Kidney glomerular epithelial cell (primary cell): ENCODE measurements around the gene NKD1.

Experiments
- DNase-seq: peaks from one replicate; lab custom pipeline; 2025; lab: John Stamatoyannopoulos, UW

The NKD1 gene

DNA sequence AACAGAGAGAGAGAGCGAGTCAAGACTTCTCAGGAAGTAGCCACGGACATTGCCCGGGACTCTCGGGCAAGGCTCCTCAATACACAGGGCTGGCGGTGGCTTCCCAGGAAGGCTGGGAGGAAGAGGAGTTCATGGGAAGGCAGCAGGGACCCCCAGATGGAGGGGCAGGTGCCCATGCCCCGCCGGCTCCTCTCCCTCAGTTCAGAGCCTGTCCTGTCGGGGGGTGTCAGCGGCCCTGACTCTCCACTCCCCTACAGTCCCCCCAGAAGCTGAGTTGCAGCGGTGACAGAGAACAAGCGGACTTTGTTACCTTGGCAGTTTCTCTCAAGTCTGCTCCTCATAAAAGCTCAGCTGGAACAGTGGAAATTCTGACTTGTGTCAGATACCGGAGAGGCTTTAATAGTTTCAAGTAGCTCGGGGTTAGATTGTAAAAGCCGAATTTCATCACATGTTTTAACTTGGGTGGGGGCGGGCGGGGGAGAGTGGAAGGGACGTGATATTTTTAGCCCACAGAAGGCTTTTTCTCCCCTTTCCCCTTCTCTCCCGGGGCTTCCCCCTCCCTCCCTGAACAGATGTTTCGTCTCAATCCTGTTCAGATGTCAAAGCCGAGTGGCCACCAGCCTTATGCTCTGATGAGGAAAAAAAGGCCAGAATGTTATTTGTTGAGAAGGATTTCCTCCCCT lies 65.2 kb downstream of the NKD1 start:
- DNase-seq, result no peak

DNA sequence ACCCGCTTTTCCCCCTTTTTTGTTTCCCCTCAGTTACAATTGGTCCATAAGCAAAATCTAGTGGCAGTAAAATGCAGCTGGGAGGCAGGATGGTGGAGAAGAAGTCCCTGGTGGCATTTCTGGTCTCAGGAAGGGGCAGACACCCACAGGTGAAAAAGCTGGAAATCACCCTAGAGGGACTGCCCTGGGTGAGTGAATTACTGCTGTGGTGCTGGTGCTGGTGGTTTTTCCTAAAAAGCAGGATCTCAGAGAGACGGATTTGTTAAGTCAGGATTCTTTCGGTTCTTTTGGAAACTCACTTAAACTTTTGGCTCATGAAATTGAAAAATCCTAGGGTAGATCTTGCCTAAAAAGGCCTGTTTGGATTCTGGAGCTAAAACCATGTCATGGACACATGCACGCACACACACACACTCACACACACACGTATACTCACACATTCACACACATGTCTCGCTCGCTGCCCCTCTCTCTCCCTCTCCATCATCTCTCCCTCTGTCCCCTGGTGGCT lies 65.8 kb downstream of the NKD1 start:
- DNase-seq, result no peak

DNA sequence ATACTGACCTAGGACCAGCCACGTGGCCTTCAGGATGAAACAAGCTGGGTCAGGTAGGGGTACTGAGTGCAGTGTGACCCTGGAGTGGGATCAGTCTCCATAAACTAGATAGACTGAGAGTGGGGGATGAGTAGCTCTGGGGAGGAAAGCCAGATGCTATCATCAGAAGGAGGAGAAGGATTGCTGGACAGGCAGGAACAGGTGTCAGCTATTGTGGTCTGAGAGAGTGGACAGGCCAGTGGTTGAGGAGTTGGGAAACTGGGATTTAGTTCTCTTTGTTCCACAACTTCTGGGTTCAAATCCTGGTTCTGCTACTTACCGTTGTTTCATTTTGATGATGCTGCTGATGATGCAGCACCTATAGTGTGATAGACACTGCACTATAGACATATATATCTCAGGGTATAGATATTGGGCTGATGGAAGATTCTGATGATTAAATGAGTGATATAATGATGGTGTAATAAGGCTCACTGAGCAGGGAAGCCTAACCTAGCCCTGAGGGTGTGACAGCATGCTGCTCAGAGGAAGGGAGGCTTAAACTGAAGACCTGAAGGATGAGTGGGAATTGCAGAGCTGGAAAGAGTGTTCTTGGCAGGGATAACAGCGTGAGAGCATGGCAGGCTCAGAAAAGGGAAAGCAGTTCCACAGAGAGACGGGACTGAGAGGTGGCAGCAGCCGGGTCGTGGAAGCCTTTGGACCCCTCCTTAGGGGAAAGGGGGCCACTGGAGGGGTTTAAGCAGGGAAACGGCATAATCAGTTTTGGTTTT lies 66.9 kb downstream of the NKD1 start:
- DNase-seq, result no peak

DNA sequence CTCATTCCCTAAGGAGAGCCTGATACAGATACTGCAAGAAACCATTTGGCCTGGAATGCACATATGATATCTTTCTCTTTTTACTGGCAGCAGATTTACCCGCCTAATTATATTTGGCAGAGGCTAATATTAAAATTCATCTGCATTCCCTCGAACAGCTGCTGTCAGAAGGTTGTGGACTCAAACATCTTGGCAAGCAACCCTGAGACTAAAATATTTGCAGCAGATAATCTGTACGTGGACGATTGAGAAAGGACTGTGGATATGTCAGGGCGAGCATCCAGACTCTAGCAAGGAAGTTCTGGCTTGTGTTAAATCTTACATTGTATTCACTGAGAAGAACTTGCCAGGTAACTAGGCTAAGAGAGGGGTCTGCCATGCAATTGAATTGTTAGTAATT lies 67.7 kb downstream of the NKD1 start:
- no peak for DNase-seq

DNA sequence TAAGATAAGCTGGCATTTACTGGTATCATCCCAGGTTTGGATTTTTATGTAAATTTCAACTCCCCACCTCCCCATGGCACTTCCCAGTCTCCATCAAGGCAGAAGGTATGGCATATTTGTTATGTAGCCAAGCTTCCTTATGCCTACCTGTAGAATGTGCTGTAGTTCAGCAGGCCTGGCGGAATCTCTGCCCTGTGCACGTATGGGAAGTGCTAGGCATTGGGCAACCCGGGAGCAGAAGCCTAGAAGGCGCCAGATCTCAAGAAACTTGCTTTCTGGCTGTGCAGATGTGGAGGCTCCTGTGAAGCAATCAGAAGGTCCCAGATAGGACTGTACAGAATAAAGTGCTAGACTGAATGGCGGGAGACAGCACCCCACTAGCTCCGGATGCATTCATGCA lies 68.2 kb downstream of the NKD1 start:
- no peak for DNase-seq

DNA sequence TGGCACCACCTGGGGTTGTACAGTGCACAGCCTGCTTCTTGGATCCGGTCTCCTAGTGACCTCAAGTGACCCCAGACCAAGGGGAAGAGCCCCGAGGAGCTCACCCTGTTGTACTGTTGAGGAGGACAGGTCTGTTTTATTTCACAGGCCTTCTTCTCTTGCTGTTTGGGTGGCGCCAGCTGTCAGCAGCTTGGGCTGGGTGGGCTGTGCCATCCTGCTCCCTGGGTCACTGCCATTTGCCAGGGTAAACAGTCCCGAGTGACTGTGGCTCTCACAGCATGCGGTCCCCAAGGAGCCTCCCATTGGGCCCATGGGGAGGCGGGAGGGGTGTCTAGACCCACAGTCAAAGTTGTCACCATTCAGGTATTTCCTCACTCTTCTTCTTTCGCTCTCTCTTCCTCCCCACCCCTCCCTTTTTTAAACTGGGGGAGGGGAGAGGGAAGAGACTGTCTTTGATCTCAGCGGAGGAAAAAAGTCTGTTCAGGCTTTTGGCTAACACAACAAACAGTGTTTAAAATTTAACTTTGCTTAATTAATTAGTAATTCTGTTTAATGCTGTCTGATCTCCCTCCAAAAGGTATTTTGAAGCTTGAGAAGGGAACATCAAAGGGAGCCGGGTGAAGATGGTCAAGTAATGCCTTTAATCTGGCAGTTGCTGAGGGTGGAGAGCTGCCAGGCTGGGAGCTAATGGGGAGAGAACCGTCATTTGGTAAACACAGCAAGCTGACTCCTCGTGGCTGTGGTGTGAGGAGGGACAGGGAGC lies 68.9 kb downstream of the NKD1 start:
- DNase-seq, result peak; percentile 58

DNA sequence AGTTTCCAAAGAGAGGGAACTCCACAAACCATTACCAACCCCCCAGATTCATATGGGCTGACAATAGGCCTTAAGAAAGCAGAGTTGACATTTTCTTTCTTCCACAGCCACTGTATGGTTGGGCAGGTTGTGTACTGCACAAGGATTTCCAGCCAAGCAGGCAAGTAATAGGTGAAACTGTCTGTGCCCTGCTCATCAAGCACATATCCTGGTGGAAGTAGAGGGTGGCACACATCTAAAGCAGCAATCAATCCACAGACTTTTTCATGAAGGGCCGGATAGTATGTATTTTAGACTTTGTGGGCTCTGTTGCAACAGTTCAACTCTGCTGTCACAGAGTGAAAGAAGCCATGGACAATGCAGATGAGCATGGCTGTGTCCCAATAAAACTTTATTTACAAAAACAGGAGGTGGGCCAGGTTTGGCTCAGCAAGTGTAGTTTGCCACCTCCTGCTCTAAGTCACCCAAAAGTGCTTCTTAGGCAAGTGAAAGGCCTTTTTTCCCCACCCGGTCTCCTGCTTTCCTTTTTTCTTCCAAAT lies 69.5 kb downstream of the NKD1 start:
- DNase-seq, result no peak

DNA sequence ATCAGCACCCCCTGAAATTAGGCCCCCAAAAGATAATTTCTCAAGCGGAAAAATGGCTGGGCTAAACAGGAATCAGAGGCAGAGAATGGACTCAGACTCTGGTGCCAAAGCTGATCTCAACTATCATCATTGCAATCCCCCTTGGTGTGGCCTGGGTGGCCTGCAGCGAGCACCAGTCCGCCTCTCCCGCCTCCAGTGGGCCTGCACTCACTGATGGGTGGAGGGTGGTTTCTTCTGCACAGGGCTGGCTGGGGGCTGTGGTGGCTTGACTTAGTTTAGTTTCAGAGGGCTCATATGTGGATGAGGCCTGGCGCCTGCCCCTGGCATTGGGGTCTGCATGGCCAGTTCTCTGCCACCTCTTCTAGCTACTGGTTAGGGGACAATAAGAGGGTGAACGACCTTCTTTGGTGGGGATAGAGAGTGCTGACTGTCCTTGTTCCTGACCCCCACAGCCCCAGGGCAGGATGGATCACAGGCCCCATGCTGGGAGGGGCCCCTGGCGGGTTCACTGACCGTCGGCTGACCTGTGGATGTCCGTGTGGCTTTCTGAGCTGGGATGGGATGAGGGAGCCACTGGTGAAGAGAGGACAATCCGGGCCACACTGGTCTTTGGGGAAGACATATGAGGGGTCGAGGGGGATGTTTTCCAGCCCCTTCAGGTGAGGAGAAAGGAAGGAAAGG lies 70.2 kb downstream of the NKD1 start:
- DNase-seq, result no peak

DNA sequence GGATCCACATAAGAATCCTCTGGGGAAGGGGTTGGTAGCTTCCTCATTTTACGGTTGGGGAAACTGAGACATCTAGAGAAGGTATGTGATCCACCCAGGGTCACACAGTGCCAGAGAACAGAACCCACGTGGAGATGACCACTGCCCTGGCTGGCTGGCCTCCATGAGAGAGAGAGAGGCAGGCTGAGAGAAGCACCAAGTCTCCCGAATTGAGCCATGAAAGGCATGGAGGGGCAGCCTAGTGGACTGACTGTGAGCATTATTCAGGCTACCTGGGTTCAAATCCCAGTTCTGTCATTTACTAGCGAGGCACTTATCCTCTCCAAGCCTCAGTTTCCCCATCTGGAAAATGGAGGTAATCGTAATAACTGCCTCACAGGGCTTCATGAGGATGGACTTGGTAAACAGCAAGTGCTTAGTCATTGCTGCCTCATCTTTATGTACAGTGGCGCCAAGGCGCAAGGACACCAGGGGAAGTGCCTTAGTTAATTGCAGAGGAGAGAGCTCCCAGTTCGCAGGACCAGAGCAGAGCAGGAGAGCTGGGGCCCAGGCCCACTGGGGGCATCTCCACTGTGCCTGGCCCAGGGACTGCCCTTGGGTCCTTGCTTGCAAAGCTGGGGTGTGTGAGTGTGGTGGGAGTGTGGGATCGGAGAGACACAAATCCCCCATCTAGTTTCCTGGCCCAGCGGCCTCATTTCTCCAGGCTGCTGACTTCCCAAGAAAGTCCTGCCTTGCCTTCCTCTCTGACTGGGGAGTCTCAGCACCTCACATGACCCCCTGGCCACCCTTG lies 71.7 kb downstream of the NKD1 start:
- DNase-seq, result no peak

DNA sequence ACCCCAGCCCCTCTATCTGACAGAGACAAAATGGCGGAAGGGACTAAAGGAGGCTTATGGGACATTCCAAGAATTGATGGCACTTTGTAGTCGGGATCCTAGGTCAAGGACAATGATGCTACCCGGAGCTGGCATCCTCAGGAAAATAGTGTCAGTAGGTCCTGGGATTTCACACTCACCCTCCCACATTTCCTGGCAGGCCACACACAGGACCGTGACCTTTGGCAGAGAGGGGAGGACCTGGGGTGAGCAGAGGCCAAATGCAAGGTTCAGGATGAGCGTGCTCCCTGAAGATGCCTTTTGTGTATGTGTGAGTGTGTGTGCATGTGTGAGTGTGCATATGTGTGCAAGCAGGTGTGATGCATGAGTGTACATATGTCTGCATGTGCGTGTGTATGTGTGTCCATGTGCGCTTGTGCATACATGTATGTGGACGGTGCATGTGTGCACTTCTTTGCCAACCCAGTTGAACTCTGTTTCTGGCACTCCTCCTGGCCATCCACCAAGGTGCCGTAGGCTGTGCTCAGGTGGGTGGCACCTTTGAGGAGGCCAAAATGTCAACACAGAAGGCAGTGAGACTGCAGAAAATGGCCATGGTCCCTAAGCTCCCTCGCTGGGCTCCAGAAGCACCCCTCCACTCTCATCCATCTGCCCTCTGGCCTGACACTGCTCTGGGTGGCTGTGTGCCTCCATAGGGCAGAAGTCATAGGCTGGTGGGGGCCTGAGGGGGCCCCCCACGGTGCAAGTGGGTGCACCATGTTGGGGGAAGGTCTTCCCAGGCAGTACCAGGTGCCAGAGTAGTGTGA lies 72.7 kb downstream of the NKD1 start:
- DNase-seq, result no peak

DNA sequence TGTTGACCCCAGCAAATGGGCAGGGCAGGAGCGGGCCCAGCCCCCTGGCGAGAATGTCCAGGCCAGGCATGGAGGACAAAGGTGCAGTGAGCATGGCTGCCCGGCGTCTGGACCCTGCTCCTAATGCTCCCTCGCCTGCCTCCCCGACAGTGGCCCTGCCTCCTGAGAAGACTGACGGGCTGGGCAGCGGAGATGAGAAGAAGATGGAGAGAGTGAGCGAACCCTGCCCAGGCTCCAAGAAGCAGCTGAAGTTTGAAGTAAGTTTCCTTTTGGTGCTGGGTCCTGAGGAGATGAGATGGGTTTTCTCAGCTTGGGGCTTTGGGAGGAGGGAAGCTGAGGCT lies 73.2 kb downstream of the NKD1 start:
- DNase-seq, result no peak

DNA sequence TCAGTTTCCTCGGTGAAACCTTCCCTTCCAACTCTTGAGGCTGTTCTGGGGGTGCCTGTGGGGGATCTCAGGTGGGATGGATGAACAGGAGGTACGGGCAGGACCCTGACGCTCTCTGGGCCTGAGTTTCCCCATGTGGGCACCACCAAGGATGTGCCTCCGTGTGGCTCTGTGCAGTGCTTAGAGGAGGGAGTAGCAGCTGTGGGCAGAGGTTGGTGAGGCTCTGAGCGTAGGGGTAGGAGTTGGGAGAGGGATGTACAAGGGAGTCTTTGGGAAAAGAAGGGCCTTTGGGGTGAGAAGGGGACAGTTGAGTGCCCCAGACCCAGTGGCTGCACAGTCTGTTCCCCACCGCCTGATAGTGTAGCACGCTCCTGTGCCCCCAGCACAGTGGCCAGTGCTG lies 73.8 kb downstream of the NKD1 start:
- no peak for DNase-seq

DNA sequence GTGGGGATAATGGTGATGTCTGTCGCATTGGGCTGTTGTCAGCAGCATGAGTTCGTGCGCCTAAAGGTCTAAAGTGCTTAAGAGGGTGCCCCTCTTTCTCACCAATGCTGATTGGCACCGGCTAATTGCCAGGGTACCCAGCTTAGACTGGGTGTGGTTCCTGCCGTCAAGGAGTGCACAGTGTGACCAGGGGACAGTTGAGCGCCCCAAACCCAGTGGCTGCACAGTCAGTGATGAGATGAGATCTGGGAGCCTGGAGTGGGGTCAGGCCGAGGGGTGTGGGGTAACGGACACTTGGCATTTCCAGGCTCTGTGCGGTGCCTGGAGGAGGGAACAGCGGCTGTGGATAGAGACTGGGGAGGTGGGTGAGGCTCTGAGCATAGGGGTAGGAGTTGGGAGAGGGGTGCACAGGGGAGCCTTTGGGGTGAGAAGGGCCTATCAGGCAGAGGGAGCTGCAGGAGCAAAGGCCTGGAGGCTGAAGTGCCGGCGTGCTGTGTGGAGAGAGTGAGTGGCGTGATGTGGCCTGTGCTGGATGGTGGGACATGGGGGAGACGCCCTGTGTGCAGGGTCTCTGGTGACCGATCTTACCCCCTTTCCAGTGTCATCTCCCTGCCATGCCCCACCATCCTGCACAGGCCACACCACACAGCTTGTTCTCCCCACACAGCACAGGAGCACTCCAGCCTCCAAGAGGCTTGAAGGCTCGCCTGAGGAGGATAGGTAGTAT lies 74.6 kb downstream of the NKD1 start:
- DNase-seq, result no peak

DNA sequence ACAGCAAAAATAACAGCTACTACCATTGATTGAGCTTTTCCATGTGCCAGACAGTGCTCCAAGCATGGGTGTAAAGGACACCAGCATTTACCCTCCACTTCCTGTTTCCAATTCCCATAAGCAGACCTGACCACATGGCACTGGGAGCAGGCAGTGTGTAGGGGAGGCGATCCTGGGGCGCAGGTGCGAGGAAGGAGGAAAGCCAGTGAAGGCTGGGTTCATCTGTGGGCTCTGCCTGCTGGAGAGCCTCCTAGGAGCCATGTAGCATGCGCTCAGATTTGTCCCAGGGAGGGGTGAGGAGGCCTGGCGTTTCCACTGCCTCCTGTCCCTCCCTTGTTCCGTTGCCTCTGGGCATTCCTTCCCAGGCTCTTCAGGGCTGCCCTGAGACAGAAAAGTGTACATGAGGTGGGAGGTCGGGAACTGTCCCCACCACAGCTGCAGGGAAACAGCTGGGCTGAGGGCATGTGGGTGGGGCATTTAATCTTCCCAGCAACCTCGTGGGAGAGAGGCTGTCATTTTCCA lies 76.3 kb downstream of the NKD1 start:
- no peak for DNase-seq

DNA sequence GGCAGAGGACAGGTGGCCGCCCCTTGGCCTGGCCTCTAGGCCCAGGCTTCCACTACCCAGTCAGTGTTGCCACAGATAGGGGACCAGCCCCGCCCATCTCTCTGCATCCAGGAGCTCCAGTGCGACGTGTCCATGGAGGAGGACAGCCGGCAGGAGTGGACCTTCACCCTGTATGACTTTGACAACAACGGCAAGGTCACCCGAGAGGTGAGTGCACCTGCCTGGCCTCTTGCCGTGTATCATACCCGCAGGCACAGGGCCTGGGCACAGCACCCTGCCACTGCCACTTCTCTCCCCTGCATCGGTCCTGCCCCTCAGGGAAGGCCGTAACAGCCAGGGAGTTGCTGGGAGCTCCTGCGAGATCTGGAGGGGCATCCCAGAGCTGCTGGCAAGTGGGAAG lies 77.2 kb downstream of the NKD1 start:
- DNase-seq, result no peak

DNA sequence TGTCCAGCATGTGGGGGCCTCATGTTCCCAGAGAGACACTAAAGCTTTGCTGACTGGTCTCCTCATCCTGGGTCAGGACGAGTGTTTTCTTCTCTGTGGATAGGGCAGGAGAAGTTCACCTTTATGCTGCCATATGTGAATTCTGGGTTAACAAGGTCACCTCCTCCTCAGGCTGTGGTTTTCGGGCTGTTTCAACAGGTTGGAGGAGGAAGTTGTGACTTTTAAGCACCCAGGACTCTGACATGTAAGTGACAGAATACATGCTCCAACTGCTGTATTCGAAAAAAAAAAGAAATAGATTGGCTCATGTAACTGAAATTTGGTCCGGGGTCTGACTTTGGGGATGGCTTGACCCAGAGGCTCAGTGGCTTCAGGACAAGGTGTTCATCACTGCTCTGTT lies 78.7 kb downstream of the NKD1 start:
- DNase-seq, result no peak

DNA sequence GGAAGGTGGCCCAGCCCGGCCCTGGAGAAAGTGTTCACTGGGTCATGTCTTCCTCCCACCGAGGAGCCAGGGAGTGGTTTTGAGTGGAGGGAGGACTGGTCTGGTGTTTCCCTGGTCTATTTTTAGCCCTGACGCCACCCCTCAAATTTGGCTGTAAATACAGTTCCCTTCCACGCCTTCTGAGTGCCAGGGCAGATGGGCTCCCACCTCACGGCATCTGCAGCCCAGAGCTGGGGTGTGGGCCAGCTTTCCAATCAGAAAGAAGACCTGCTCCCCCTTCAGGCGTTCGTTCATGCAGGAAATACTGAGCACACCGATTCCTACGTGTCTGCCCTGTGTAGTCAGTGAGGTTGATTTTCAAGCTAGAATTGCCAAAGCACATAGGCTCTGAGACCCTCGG lies 79.2 kb downstream of the NKD1 start:
- DNase-seq, result peak; percentile 7

DNA sequence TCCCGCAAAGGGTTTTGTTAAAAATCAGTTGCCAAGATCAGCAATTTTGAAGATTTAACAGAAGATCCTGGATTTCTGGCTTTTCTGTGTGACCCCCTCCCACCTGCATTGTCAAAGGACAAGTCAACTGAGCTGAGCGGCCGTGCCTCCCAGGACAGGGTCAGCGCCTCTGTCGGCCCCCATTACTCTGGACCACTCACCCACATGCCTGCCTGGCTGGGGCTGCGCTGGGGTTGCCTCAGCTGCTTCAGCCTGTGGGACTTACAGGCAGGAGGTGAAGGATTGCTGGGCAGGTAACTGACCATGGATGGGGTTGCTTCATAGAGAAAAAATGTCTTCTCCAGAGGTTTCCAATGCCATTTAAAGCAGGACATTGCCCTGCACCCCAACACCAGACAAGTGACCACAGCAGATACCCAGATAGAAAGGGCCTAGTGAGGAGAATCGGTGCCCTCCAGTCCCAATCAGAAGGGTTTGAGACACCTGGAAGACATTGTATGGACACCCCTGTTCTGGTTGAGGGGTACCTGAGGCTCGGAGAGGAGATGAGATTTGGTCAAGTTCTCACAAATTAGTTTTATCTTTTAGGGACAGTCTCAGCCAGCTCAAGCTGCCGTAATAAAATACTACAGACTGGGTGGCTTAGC lies 80.1 kb downstream of the NKD1 start:
- DNase-seq, result no peak

DNA sequence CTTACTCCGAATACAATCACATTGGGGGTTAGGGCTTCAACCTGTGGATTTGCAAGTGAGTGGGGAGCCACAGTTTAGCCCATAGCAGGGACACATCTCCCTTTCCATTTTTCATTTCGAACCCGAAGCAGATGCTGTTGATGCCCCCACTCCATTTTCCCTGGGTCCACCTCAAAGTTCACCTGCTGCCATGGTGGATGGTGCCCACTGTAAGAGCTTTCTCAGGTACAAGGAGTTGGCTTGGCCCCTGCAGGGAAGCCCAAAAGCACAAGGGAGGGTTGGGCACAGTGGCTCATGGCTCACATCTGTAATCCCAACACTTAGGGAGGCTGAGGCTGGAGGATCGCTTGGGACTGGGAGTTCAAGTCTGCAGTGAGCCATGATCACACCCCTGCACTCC lies 81.1 kb downstream of the NKD1 start:
- DNase-seq, result no peak
